Tongue (tissue), 2 donors: ENCODE measurements around the gene MEGF6. TPM values are rescaled to one million over a fixed set of nuclear protein-coding genes. Genes with fewer than 3 reads are reported as not detected.

Experiments used
- DNase-seq: peaks from one replicate; pipeline ENCODE4 v3.0.0-alpha.2; 2015
- total RNA-seq: library from RNA; depleted of rRNA; stranded (reverse); fragments of >200 nt; gene quantifications from one replicate; pipeline ENCODE4 v1.2.3, GENCODE V29; 2014

Gene MEGF6
- total RNA-seq, 1 donor from 2014 or later, result 33.6 TPM

DNA sequence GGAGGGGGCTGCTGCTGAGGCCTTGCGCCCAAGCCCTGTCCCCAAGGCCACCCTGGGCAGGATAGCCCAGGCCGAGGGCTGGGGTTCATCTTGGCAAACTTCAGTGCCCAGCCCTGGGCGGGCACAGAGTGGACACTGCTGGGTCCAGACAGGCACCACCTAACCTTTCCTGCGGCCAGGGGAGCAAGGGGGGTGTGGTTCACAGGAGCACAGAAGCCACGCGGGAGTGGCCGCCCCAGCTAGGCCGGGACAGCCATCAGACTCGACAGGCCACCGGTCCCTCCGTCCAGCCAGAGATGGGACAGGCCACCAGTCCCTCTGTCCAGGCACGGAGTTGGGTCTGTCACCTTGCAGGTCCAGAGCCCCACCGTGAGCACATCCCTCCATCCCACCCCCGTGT lies 127.9 kb downstream of the MEGF6 start:
- no peak for DNase-seq

DNA sequence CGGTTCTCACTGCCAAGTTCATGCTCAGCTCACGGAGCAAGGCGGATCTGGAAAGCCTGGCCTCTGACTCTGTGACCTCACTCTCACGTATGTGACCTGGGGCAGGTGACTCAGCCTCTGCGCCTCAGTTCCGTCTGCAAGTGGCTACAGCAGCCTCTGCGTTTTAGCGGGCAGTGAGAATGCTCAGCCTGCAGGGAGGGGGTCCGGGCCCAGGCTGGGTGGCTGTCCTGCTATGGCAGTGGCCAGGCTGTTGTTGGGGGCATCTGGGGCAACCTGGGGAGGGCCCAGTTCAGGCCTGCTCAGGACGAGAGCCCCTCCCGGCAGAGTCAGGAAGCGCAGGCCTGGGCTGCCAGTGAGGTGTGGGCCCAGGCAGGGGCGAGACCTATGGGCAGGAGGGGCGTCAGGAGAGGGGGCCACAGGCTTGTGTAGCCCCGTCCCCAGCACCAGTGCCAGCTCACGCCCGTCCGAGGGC lies 128.9 kb downstream of the MEGF6 start:
- no peak for DNase-seq

DNA sequence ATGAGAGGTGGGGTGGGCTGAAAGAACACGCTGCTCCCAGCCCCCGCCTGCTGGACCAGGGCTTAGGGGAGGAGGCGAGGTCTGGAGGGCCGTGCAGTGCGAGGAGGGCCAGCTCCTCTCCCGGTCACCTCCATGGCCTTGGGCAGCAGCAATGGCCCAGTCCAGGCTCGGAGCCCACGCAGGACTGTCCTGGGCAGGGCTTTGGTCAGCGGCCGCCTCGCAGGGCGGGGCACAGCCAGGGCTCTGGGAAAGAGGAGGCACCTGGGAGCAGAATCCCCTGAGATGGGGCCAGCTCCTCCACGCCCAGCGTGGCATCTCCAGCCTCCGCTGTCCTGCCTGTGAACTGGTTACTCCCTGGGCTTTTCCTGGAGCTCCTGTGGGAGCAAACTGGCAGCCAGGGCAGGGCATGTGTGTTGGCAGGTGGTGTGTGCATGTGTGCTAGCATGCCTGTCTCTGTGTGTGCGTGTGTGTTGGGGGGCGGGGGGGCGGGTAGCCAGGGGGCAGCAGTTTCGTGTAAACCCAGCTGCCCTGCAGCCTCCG lies 129.4 kb downstream of the MEGF6 start:
- no peak for DNase-seq

DNA sequence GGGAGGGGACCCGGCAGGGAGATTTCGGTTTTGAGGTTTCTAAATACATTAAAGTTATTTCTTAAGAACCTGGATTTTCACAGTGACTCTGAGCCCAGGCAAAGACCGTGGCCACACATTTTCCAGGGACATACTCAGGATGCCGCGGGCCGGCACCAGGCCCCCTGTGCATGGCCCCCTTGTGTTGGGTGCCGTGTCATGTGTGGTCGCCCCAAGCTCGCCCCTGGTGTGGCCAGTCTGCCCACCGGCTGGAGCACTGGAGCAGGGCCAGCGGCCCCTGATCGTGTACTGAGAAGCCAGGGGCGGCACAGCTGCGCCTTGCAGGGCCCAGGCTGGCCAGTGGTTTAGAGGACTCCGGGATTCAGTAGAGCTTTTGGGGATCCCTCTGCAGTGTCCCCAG lies 130.3 kb downstream of the MEGF6 start:
- DNase-seq, result no peak

DNA sequence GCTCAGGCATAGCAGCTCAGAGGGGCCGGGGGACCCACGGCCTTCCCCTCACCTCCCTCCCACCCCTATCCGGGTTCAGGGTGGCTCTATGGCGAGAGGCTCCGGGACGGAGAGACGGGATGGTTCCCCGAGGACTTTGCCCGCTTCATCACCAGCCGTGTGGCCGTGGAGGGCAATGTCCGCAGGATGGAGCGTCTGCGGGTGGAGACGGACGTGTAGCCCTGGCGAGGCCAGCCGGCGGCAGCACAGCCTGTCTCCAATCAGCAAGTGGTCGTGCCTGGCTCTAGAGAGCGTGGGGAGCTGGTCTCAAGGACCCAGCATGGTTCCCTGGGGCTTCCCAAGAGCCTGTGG lies 131.0 kb downstream of the MEGF6 start:
- DNase-seq, result no peak

DNA sequence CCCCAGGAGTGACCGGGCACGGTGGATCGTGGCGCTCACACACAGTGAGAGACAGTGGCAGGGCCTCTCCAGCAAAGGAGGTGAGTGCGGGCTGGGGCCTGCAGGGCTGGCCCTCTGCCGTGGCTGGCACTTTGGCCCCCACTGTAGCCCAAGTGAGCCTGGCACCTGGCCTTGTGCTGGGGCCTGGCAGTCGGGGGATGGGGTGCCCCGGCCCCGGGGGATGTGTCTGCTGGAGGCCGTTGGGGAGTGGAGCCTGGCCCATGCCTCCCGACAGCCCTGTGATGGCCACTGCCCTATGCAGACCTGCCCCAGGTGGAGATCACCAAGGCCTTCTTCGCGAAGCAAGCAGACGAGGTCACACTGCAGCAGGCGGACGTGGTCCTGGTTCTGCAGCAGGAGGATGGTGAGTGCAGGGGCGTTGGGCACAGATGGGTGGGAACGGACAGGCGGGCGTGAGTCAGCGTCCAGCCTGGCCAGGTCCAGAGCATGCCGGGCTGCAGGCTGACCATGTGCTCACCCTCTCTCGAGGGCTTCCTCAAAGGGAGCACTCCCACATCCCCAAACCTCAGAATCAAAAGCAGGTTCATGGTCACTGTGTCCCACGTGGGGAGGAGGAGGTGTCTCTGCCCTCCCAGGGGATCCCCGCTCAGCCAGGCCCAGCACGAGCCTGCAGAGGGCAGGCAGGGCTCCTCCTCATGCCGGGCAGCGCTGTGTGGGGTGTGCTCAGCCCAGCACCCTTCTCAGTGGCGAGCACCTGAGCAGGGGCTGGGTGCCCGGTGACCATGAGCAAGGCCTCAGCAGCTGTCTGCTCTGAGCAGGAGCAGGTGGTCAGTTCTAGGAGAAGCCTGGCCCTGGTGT lies 131.6 kb downstream of the MEGF6 start:
- DNase-seq, result no peak

DNA sequence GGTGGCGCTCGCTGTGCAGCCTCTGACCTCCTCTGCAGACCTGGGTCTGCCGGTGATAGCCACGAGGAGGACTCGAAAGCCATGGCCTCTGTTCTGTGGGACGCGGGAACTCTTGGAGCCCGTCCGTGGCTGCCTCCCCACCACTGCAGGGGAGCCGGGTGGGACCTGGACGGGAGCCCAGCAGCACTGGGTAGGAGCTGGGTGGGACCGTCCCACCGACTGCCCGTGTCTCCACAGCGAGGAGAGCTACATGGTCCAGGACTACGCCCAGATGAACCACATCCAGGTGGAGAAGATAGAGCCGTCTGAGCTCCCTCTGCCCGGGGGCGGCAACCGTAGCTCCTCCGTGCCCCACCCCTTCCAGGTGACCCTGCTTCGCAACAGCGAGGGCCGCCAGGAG lies 133.1 kb downstream of the MEGF6 start:
- DNase-seq, result no peak

DNA sequence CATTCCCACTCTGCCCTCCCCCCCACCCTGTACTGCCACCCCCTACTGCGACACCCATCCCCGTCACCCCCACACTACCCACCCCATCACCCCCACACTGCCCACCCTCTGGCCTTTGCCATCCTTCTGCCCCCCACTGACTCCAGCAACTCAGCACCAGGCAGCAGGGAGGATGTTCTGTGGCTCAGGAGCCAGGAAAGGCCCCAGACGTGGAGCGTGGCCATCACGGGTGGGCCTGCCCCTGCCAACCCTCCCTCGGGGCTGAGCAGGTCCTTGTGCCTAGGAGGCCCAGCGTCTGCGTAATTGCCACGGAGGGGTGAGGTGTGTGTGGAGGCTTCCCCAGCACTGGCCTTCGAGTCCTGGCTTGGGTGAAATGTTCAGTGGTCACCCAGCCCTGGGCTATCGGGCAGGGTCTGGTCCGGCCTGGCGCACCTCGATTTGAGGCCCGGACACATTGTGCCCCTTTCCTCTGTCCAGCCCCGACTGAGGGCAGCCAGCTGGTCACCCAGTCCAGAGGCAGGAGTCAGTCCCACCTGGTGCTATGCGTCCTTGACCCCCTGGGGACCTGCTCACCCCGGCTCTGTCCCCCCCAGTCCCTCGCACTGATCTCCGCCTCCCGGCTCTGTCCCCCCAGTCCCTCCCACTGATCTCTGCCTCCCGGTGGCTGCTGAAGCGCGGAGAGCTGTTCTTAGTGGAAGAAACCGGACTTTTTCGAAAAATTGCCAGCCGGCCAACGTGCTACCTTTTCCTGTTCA lies 133.9 kb downstream of the MEGF6 start:
- no peak for DNase-seq

DNA sequence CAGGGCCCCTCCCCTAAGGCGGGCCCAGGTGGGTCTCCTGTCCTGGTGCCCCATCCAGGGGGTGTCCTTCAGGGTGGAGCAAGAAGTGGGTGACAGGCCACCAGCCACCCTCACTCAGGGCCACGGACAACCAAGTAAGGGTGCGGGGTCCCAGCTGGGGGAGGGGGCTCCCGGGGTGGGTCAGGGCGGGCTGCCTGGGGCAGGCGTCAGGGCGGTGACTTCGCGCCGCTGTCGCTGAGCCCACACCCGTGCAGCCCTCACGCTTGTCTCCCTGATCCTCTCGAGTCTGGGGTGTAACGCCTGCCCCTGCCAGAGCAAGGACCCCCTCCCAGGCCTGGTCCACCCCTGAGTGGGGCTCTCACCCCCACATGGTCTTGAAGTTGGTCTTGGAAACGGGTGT lies 134.6 kb downstream of the MEGF6 start:
- no peak for DNase-seq

DNA sequence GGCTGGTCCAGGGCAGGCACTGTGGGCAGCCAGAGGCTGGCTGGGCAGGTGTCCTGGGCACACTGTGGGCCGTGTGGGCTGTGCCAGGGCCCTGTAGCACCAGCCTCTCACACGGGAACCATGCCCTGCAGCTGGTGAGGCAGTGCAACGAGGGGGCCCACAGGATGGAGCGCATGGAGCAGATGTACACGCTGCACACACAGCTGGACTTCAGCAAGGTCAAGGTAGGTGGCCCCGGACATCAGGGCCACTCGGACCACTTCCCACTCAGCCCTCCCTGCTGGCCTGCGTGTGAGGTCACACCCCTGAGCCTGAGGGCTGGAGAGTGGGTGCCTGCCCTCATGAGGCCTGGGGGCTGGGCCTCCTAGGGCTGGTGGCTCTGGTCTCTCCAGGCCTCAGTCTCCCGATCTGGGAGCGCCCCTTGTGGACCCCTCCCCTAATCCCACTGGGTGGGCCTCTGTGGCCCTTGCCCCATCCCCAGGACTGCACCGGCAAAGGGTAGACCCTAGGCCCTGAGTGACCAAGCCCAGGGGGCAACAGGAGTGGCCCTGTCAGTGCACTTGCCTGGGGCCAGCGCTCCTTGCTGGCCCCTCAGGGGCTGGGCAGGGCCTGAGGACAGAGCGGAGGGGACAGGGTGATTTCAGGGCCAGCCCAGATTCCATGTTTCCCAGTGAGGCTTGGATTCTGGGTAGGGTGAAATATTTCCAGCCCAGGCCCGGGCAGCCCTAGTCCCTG lies 135.3 kb downstream of the MEGF6 start:
- DNase-seq, result no peak

DNA sequence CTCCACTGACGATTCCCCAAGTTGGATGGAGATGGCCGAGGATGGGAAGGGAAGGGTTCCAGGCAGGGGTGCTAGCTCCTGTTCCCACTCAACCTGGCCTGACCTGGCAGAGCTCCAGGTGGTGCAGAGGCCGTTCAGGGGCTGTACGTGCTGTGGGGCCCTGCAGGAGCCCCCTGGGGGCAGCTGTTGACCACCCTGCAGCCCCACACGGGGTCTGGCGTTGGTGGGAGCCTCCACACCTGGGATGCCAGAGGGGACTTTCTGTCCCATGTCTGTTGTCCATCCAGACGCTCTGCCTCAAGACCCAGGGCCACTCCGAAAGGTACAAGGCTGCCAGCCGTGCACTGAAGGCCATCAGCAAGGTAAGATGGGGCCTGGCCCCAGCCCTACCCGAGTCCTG lies 136.9 kb downstream of the MEGF6 start:
- DNase-seq, result no peak

DNA sequence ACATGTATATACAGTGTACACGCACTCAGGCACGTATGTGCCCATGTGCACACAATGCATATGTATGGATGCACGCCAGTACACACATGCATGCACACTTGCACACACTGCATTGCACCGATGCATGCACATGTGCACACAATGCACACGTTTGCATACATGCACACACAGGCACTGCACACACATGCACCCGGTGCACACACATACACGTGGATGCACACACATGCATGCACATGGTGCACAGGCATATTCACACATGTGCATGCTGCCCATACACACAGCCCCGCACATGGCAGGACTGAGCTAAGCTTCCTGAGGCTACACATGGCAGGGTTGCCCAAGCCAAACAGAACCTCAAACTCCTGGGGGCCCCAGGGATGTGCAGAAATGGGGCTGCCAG lies 137.3 kb downstream of the MEGF6 start:
- DNase-seq, result no peak

DNA sequence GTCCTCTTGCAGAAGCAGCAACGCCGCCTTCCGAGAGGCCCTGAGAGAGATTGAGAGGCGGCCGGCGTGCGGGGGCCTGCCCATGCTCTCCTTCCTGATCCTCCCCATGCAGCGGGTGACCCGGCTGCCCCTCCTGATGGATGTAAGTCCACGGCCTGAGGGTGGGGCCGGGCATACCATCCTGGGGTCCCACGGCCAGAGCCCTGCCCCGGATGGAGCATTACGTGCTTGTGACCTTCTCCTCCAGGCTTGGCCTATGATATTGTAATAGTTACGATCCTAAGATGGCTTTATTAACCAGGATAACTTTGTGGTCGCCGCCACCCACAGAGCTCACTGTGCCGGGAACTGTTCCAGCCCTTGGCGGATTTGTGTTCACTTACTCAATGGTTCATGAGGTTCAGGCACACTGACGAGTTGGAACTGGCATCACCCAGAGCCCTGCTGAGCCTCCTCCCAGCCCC lies 137.9 kb downstream of the MEGF6 start:
- no peak for DNase-seq

DNA sequence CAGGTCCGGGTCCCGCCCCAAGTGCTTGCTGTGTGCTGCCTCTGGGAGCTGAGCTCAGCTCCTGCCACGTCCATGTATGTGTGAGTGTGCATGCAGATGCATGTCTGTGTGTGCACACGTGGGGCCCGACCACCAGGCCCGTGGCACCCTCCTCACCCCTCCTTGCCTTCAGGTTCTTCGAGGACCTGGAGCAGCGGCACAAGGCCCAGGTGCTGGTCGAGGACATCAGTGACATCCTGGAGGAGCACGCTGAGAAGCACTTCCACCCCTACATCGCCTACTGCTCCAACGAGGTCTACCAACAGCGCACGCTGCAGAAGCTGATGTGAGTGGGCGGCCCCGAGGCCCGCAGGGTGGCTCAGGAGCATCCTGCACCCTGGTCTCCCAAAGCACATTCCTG lies 138.4 kb downstream of the MEGF6 start:
- DNase-seq, result no peak

DNA sequence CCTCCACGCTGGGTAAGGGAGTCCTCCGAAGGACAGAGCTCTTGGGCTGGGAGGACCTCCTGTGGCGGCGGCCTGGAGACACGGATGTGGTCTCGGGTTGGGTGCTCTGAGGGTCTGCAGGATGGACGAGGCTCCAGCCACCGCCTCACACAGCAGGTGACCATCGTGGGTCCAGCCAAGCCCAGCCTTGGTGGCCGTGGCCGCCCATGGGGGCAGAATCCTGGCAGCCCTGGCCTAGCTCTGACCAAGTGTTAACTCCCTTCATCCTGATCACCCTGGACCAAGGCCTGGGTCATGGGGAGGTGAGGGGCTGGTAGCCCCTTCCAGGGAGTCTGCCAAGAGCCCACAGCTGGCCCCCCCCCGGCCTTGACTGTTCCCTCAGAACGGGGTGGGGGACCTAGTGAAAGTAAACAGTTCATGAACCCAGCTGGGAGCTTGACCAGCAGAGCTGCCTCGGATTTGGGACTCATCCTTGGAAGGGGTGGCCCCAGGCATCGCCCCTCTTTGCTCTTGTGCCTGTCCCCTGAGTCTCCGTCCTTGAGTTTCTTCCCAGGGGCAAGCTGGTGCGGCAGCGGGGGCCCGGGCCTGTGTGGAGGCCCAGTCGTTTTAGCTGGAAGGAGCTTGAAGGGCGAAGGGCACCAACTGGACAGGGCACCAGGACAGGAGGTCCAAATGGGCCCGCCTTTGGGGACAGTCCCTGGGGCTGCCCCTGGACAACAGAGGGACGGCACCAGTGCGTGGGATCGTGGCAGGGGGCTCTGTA lies 139.0 kb downstream of the MEGF6 start:
- no peak for DNase-seq

DNA sequence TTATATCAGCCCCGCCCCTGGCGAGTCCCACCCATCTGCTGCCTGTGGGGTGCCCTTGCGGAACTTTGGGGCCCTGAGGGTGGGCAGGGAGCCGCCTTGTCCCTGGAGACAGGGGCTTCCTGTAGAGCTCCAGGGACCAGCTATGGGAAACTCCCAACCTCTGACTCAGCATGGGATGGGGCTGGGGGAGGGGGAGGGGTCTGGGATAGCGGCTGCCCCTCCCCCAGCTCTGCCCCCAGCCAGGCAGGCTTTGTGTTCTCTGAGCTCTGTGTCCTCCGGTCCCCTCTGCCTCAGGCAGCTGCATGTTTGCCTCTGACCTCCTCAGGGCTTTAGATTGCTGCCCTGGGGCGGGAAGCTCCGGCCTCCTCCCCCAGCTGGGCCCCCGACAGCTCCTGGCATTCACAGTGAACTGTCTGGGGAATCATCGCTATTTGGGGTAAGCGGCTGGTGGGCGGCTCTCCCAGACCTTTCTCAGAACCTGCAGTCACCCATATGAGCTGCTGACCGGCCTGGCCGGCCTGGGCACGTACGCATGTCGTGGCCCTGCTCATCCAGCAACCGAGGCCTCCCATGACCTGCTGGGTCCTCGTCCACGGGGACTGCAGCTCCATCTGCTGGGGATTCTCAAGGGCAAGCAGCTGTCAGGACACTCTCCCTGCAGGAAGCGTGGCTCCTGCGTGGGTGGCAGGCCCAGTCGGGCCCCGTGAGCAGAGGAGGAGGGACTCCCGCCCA lies 139.8 kb downstream of the MEGF6 start:
- DNase-seq, result peak; percentile 56

DNA sequence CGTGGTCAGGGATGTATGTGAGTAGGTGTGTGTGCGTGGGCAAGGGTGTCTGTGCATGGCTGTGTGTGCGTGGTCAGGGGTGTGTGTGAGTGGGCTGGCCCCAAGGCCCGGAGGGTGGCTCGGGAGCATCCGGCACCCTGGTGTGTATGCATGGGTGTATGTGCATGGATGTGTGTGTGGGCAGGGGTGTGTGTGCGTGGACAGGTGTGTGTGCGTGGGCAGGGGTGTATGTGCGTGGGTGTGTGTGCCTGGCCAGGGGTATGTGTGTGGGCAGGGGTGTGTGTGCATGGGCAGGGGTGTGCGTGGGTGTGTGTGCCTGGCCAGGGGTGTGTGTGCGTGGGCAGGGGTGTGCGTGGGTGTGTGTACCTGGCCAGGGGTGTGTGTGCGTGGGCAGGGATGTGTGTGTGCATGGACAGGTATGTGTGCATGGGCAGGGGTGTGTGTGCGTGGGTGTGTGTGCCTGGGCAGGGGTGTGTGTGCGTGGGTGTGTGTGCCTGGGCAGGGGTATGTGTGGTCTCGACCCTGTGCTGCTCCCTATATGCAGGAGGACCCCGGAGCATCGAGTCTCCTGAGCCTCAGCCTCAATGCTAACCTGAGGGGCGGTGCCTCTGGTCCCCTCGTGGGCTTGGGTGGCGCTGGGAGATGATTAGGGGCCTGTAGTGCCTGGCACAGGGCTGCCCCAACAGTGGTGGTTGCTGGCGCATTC lies 140.5 kb downstream of the MEGF6 start:
- no peak for DNase-seq

DNA sequence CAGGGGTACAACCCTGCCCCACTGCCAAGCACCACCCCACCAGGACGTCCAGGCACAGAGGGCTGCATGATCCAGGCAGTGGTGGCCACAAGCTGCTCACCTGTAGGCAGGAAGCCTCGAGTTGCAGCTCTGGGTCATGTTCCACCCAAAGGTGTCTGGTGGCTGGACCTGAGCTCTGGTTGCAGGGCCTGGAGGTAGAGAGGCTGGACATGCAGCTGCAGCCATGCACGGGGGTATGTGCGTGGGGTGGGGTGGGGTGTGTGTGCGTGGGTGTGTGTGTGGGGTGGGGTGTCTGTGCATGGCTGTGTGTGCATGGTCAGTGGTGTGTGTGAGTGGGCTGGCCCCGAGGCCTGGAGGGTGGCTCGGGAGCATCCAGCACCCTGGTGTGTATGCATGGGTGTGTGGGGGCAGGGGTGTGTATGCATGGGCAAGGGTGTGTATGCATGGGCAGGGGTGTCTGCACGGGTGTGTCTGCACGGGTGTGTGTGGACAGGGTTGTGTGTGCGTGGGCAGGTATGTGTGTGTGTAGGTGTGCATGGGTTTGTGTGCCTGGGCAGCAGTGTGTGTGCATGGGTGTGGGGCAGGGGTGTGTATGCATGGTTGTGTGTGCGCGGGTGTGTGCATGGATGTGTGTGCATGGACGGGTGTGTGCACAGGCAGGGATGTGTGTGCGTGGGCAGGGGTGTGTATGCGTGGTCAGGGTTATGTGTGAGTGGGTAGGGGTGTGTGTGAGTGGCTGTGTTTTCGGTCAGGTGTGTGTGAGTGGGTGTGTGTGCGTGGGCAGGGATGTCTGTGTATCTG lies 141.3 kb downstream of the MEGF6 start:
- no peak for DNase-seq

DNA sequence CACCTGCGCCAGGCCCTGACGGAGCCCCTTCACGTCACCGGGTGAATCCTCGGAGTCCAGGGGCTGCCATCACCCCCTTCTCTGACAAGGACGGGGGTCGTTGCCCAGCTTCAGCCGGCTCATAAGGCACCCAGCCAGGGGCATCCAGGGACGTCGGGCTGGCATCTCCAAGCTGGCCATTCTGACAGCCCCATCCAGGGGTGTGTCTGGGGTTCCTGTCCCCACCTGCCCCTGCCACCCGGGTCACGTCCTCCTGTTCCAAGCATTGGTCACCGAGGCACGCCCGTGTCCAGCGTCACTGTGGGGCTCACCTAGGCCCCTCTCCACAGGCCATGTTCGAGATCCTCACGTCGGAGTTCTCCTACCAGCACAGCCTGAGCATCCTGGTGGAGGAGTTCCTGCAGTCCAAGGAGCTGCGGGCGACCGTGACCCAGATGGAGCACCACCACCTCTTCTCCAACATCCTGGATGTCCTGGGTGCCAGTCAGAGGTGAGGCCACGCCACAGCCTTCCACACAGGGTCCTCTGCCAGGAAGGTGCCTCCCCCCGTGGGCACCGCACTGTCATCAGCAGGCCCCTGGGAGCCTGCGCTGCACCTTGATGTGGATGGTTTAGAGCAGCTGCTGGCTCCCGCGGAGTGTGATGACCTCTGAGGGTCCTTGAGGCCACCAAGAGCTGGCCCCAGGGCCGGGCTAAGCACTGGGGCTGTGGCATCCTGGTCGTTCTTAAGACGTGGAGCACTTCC lies 142.0 kb downstream of the MEGF6 start:
- no peak for DNase-seq
